ENCODE measurements around the gene KIFC3.

The KIFC3 gene

GRCh38 chr16:57830890-57831484 is 28.7 kb upstream of the KIFC3 start:
- peaks cover 19% of the 10 kb centered on the region for H3K27me3 ChIP-seq (ENCODE audit: low read depth, low read length)
- no peak overlapping the region for H3K4me3 ChIP-seq (ENCODE audit: low read length)
- no peaks in the 10 kb centered on the region for H3K9me3 ChIP-seq (ENCODE audit: insufficient read depth, low read length)
- H4K20me1 ChIP-seq (ENCODE audit: insufficient read depth, low read length) = no peaks in the 10 kb centered on the region
- H3K4me2 ChIP-seq (ENCODE audit: low read length) = no peak overlapping the region
- H3K27ac ChIP-seq (ENCODE audit: low read length) = no peak overlapping the region
- H3K9ac ChIP-seq (ENCODE audit: low read length) = no peak overlapping the region
- TF ChIP-seq EZH2phosphoT487 (IDR thresholded peaks at IDR 0.05; ENCODE audit: low read depth) = no peak
- TF ChIP-seq, protein P1, sequence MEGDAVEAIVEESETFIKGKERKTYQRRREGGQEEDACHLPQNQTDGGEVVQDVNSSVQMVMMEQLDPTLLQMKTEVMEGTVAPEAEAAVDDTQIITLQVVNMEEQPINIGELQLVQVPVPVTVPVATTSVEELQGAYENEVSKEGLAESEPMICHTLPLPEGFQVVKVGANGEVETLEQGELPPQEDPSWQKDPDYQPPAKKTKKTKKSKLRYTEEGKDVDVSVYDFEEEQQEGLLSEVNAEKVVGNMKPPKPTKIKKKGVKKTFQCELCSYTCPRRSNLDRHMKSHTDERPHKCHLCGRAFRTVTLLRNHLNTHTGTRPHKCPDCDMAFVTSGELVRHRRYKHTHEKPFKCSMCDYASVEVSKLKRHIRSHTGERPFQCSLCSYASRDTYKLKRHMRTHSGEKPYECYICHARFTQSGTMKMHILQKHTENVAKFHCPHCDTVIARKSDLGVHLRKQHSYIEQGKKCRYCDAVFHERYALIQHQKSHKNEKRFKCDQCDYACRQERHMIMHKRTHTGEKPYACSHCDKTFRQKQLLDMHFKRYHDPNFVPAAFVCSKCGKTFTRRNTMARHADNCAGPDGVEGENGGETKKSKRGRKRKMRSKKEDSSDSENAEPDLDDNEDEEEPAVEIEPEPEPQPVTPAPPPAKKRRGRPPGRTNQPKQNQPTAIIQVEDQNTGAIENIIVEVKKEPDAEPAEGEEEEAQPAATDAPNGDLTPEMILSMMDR (IDR thresholded peaks at IDR 0.05; ENCODE audit: low read depth, low read length) = no peak
- H3K79me2 ChIP-seq (ENCODE audit: low read length) = no peaks in the 10 kb centered on the region
- H3K4me1 ChIP-seq (ENCODE audit: low read length) = no peaks in the 10 kb centered on the region
- H3K36me3 ChIP-seq (replicated peaks; ENCODE audit: low read depth, low read length) = no peaks in the 10 kb centered on the region
- H2AFZ ChIP-seq (ENCODE audit: low read depth, low read length) = no peak overlapping the region

DNA sequence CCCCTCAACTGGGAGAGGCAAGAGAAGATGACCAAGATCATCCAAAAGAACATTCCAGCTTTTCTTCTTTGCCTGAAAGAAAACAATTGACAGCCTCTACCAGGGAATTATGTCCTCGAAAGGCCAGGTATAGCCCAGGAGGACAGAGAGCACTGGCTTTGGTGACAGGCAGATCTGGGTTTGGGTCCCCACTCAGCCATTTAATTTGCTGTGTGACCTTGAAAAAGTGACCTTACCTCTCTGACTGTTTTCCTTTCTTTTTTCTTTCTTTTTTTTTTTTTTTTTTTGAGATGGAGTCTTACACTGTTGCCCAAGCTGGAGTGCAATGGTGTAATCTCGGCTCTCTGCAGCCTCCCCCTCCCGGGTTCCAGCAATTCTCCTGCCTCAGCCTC is 27.7 kb upstream of the KIFC3 start:
- Histone ChIP-seq H4K20me1 (ENCODE audit: insufficient read depth, low read length) (no peaks in the 10 kb centered on the region), H3K79me2 (ENCODE audit: low read length) (no peaks in the 10 kb centered on the region), H3K9me3 (ENCODE audit: insufficient read depth, low read length) (no peaks in the 10 kb centered on the region), H3K9ac (ENCODE audit: low read length) (no peak overlapping the region), H3K4me2 (ENCODE audit: low read length) (no peak overlapping the region), H3K27ac (ENCODE audit: low read length) (no peak overlapping the region), H3K4me1 (ENCODE audit: low read length) (no peaks in the 10 kb centered on the region), H2AFZ (ENCODE audit: low read depth, low read length) (no peak overlapping the region), H3K27me3 (ENCODE audit: low read depth, low read length) (peaks cover 28% of the 10 kb centered on the region), H3K4me3 (ENCODE audit: low read length) (no peak overlapping the region), H3K36me3 (replicated peaks; ENCODE audit: low read depth, low read length) (no peaks in the 10 kb centered on the region)
- TF ChIP-seq, protein P1 (IDR thresholded peaks at IDR 0.05; ENCODE audit: low read depth, low read length) = no peak
- no peak for TF ChIP-seq EZH2phosphoT487 (IDR thresholded peaks at IDR 0.05; ENCODE audit: low read depth)

DNA sequence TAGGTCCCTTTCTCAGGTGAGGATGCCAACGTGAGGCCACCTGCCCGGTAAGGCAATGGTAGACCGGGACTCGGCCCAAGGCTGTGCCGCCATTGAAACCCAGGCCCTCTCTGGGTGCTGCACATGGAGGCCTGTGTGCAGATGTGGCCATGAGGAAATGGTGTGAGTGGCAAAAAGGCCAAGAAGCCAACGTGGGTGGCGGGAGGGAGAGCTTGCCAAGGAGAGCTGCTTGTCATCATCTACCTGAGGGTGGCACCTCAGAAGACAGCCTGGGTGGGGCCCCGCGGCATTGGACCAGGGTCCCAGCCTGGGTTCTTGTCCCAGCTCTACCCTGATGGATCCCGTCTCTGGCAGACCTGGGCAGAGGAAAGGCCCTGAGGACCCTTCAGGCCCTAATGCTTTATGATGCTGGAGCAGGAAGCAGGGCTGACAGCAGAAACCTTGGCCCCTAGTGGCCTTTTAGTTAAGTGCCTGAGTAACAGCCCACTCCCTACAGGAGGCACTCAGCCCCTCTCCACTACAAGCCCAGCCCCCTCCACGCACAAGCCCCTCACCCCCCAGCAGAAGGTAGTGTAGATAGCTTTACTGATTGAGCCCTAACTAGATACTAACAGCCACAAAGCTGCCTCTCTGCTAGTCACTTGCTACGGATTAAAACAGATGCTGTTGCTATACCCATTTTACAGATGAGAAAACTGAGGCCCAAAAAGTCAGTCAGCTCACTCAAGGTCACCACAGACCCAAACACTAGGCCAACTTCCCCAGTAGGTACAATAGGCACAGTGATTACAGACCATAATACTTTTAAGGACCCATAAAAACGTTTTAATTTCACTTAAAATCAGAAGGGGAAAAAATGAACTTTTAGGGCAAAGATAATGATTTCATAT is 26.2 kb upstream of the KIFC3 start:
- no peaks in the 10 kb centered on the region for H4K20me1 ChIP-seq (ENCODE audit: insufficient read depth, low read length)
- H3K9me3 ChIP-seq (ENCODE audit: insufficient read depth, low read length) = no peaks in the 10 kb centered on the region
- no peak overlapping the region for H3K4me3 ChIP-seq (ENCODE audit: low read length)
- H3K36me3 ChIP-seq (replicated peaks; ENCODE audit: low read depth, low read length) = no peaks in the 10 kb centered on the region
- H3K27ac ChIP-seq (ENCODE audit: low read length) = no peak overlapping the region
- peaks cover 27% of the 10 kb centered on the region for H3K27me3 ChIP-seq (ENCODE audit: low read depth, low read length)
- no peak overlapping the region for H3K9ac ChIP-seq (ENCODE audit: low read length)
- TF ChIP-seq EZH2phosphoT487 (IDR thresholded peaks at IDR 0.05; ENCODE audit: low read depth) = no peak
- TF ChIP-seq, protein P1 (IDR thresholded peaks at IDR 0.05; ENCODE audit: low read depth, low read length) = no peak
- H2AFZ ChIP-seq (ENCODE audit: low read depth, low read length) = no peak overlapping the region
- H3K4me2 ChIP-seq (ENCODE audit: low read length) = no peak overlapping the region
- H3K4me1 ChIP-seq (ENCODE audit: low read length) = no peaks in the 10 kb centered on the region
- no peaks in the 10 kb centered on the region for H3K79me2 ChIP-seq (ENCODE audit: low read length)

Data from OCI-LY3 (cell line).